ENCODE data around the gene TLR5.

DNA sequence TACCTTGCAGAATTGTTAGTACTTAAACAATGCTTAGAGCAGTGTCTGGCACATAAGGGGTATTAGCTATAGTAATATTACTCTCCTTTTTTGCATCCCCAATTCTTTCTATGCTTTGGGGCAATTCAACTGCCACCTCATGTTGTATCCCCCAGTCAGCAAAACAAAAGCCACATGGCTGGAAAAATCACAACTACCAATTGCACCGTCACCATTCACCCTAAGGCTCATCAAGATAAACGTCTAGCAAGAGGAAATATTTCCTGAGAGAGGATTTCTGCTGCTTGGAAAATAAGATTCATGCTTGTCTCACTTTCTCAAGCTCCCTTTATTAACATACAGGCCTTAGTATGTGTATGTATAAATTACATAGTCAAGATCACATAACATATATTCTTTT is 12.1 kb upstream of the TLR5 start:
- TF ChIP-seq, protein P1, sequence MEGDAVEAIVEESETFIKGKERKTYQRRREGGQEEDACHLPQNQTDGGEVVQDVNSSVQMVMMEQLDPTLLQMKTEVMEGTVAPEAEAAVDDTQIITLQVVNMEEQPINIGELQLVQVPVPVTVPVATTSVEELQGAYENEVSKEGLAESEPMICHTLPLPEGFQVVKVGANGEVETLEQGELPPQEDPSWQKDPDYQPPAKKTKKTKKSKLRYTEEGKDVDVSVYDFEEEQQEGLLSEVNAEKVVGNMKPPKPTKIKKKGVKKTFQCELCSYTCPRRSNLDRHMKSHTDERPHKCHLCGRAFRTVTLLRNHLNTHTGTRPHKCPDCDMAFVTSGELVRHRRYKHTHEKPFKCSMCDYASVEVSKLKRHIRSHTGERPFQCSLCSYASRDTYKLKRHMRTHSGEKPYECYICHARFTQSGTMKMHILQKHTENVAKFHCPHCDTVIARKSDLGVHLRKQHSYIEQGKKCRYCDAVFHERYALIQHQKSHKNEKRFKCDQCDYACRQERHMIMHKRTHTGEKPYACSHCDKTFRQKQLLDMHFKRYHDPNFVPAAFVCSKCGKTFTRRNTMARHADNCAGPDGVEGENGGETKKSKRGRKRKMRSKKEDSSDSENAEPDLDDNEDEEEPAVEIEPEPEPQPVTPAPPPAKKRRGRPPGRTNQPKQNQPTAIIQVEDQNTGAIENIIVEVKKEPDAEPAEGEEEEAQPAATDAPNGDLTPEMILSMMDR (IDR thresholded peaks at IDR 0.05) = no peak
- TF ChIP-seq POLR2A (IDR thresholded peaks at IDR 0.05) = no peak
